ENCODE results near the gene MFF.

The MFF gene

DNA sequence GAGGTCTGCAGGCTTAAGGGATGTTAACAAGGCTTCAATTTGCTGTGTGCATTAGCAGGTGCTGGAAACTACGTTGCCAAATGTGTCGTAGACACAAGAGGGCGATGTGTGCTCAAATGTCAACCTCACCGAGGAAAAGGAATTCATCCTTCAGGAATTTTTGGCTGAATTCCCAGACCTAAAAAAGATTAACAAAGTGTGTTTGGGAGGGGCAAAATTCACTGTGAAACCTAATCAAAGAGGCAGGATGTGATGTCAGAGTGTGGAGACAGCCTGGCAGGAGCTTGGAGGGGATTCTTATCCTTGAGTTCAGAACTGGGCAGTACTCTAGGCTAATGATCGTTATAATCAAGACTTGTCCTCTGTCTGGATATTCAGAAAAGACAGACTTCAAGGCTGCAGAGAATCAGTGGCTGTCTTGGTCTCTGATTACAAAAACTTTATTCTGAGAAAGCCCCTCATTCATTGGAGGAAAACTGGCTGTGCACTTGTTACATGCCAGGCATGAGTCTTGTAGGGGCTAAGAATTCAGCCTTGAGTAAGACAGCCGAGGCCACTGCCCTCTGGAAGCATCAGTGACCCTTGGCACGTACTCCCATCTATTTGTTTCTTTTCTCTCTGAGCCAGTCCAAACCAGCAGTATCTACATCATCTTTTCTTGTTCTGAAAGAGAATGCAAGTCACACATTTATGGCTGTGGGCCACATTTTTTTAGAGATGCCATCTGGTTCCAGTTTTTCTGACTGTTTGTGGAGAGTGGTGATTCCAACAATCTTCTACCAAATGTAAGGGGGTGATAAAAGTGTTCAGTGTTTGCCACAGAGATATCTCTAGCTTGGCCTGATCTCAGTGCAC, 81.4 kb downstream of the MFF start:
- no peak for DNase-seq (ENCODE audit: low read depth in 2 of 2)

Measured in stimulated activated CD8-positive, alpha-beta memory T cell treated with anti-CD3 and anti-CD28 coated beads, Interleukin-7, amount 100 ng/mL, for 4 hours (primary cell).